CD4-positive, CD25-positive, alpha-beta regulatory T cell (primary cell): Measurements from ENCODE around the gene SLC26A3. TPM values are rescaled to one million over a fixed set of nuclear protein-coding genes. Genes with fewer than 3 reads are reported as not detected.

Experiments
- ATAC-seq, 2 donors: fragments of 150-1000 bp; cut with Tn5 transposase; one replicate each; pipeline ENCODE4 v1.10.0; 2021; ENCODE audit warnings: low read depth in 2 of 2, moderate number of reproducible peaks in 2 of 2, moderate library complexity in 1 of 2
- DNase-seq, 3 donors: peaks; one replicate each; pipeline versions ENCODE4 v3.0.0 to v3.0.0-alpha.2; 2012 to 2022; ENCODE audit warnings: mixed read lengths in 1 of 3
- H3K27ac ChIP-seq: one replicate; pipeline ENCODE4 v1.7.0; 2013; ENCODE audit warnings: mild to moderate bottlenecking, low read length; ENCODE audit not compliant: insufficient read depth, poor library complexity, severe bottlenecking
- H3K27me3 ChIP-seq: one replicate; pipeline ENCODE4 v1.7.0; 2013; ENCODE audit warnings: low read length; ENCODE audit not compliant: control insufficient read depth, insufficient read depth
- H3K36me3 ChIP-seq: one replicate; pipeline ENCODE4 v1.7.0; 2013; ENCODE audit warnings: mild to moderate bottlenecking, low read length, moderate library complexity; ENCODE audit not compliant: control insufficient read depth, insufficient read depth
- H3K4me1 ChIP-seq: 2 replicates; pipeline ENCODE4 v1.7.0; 2013; ENCODE audit warnings: mild to moderate bottlenecking, low read length; ENCODE audit not compliant: insufficient read depth, control insufficient read depth, poor library complexity, severe bottlenecking
- H3K4me3 ChIP-seq: one replicate; pipeline ENCODE4 v1.7.0; 2013; ENCODE audit warnings: low read depth, mild to moderate bottlenecking, low read length, moderate library complexity
- H3K9me3 ChIP-seq, 2 experiments: 1 replicate in 1 of 2; 2 replicates in 1 of 2; pipeline ENCODE4 v1.7.0; 2013; ENCODE audit warnings: low read length in 2 of 2, mild to moderate bottlenecking in 1 of 2, moderate library complexity in 1 of 2; ENCODE audit not compliant: control insufficient read depth in 2 of 2
- H3K27ac Mint-ChIP-seq, 3 donors: one replicate each; pipeline ENCODE4 v1.8.0; 2020 to 2022; ENCODE audit warnings: mild to moderate bottlenecking in 3 of 3, mixed read lengths in 3 of 3, moderate library complexity in 2 of 3
- H3K27me3 Mint-ChIP-seq: one replicate; pipeline ENCODE4 v1.8.0; 2022; ENCODE audit warnings: mild to moderate bottlenecking, mixed read lengths
- H3K36me3 Mint-ChIP-seq: one replicate; pipeline ENCODE4 v1.8.0; 2020; ENCODE audit warnings: mixed read lengths
- H3K4me1 Mint-ChIP-seq, 4 donors: one replicate each; pipeline ENCODE4 v1.8.0; 2020 to 2022; ENCODE audit warnings: mixed read lengths in 4 of 4, mild to moderate bottlenecking in 1 of 4
- H3K4me3 Mint-ChIP-seq, 4 donors: one replicate each; pipeline ENCODE4 v1.8.0; 2020 to 2022; ENCODE audit warnings: mild to moderate bottlenecking in 4 of 4, mixed read lengths in 4 of 4, moderate library complexity in 3 of 4
- H3K9me3 Mint-ChIP-seq, 7 donors: one replicate each; pipeline ENCODE4 v1.8.0; 2020 to 2022; ENCODE audit warnings: mixed read lengths in 7 of 7, mild to moderate bottlenecking in 3 of 7, moderate library complexity in 2 of 7
- polyA plus RNA-seq, 4 donors: library from polyadenylated mRNA; unstranded; fragments of 300-500 nt; fragmentation: Illumina TruSeq; gene quantifications; one replicate each; pipeline ENCODE4 v1.2.3, GENCODE V29; 2021
- total RNA-seq: library from RNA; stranded (reverse); gene quantifications from one replicate; pipeline ENCODE4 v1.2.3, GENCODE V29; 2022

The SLC26A3 gene
- total and polyA plus RNA-seq, 5 donors from 2014 or later: 0.26 TPM; not detected in 4

DNA sequence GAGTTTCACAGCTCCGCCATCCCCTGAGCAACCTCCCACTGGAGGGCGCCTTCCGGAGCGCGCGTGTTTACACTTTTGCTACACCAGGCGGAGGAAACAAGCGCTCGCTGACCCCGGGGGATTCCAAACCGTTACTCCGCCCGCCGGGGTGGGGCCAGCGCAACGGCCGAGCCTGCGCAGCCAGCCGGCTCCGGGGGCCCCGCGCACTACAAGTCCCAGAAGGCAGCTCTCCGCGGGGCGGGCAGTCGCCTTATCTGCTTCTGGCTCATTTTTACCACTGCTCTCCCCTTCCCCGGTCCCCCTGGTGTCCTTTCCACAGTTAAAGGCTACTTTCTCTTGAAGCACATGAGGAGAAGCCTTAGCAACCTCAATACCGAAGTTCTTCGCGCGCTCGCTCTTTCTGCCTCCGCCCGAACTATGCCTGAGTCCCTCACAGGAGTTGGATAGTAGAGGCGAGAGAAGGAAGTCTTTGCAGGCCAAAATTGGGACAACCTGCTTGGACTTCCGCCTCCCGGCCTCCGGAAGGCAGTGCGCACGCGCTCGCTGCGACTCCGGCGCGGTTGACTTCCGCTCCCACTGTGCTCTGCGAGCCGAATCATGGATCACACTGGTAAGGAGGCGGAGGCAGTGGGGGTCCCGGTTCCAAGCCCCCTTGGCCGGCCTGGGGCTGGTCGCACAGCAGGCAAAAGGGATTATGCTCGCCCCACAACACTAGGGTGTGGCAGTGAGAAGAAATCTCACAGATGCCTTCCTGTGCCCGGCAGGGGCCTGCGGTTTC, 59.3 kb downstream of the SLC26A3 start, which contains the start of gene CBLL1:
Gene CBLL1, plus strand, starts transcription at position 576 of the 778 bp plus-strand sequence. Its CDS starts 22 bp downstream, at position 598.
- H3K9me3 Mint-ChIP-seq: peaks cover 0 to 1% (median 0%) of the 10 kb centered on the region in 7 donors
- Histone ChIP-seq H3K27ac (peak within 1 kb of the TSS; percentile 100), H3K36me3 (no peaks in the 10 kb centered on the region), H3K4me3 (peak within 1 kb of the TSS; percentile 99), H3K9me3 (no peaks in the 10 kb centered on the region), H3K27me3 (no peaks in the 10 kb centered on the region), H3K4me1 (peaks cover 57% of the 10 kb centered on the region)
- H3K36me3 Mint-ChIP-seq: peaks cover 4% of the 10 kb centered on the region
- peaks cover 9% of the 10 kb centered on the region for H3K27me3 Mint-ChIP-seq
- H3K4me1 Mint-ChIP-seq: peaks cover 25 to 55% (median 47%) of the 10 kb centered on the region in 4 donors
- H3K4me3 Mint-ChIP-seq: peak within 1 kb of the TSS; percentile 89 to 100 (median 98)
- ATAC-seq: peak; percentile 91 to 92
- H3K27ac Mint-ChIP-seq: peak within 1 kb of the TSS; percentile 100
- DNase-seq: peak; percentile 96 to 98 (median 98)

- Histone ChIP-seq H3K27me3 (no peaks in the 10 kb centered on the region), H3K36me3 (no peaks in the 10 kb centered on the region), H3K4me1 (peaks cover 50% of the 10 kb centered on the region), H3K4me3 (peak overlapping the region; percentile 91), H3K27ac (peak overlapping the region; percentile 100), H3K9me3 (no peaks in the 10 kb centered on the region)
- Mint-ChIP-seq H3K27me3 (peaks cover 9% of the 10 kb centered on the region), H3K4me1 (peaks cover 20 to 49% (median 41%) of the 10 kb centered on the region in 4 donors), H3K36me3 (peaks cover 3% of the 10 kb centered on the region), H3K9me3 (peaks cover 0 to 1% (median 0%) of the 10 kb centered on the region in 7 donors), H3K4me3 (peak overlapping the region; percentile 89 to 100 (median 98)), H3K27ac (peak overlapping the region; percentile 100)
- ATAC-seq: peak; percentile 38 to 43
- peak in 1 of 3 donors; percentile 3 for DNase-seq
Observed at GRCh38 chr7:107742678-107743566, 60.1 kb downstream of the SLC26A3 start.

DNA sequence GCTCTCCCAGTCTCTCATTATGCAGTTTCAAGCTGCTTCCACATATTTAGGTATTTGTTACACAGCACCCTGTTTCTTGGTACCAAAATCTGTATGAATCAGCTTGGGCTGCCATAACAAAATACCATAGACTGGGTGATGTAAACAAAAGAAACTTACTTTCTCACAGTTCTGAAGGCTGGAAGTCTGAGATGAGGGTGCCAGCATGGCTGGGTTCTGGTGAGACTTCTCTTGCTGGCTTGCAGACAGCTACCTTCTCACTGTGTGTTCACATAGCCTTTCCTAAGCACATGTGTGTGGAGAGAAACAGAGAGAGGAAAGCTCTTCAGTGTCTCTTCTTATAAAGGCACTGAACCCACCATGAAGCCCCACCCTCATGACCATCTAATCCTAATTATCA, 74.7 kb downstream of the SLC26A3 start:
- Histone ChIP-seq H3K27me3 (peaks cover 6% of the 10 kb centered on the region), H3K4me1 (no peaks in the 10 kb centered on the region), H3K4me3 (no peak overlapping the region), H3K27ac (no peak overlapping the region), H3K9me3 (no peaks in the 10 kb centered on the region), H3K36me3 (no peaks in the 10 kb centered on the region)
- peaks cover 51% of the 10 kb centered on the region for H3K27me3 Mint-ChIP-seq
- H3K36me3 Mint-ChIP-seq: no peaks in the 10 kb centered on the region
- ATAC-seq (no peak), DNase-seq (no peak)
- H3K27ac Mint-ChIP-seq: no peak overlapping the region
- H3K9me3 Mint-ChIP-seq: no peaks in the 10 kb centered on the region
- H3K4me1 Mint-ChIP-seq: peaks cover 0 to 5% (median under 1%) of the 10 kb centered on the region in 4 donors
- no peak overlapping the region for H3K4me3 Mint-ChIP-seq

- no peak for ATAC-seq
- Histone ChIP-seq H3K36me3 (no peaks in the 10 kb centered on the region), H3K9me3 (no peaks in the 10 kb centered on the region), H3K4me1 (no peaks in the 10 kb centered on the region), H3K27ac (no peak overlapping the region), H3K27me3 (peaks cover 6% of the 10 kb centered on the region), H3K4me3 (no peak overlapping the region)
- Mint-ChIP-seq H3K27me3 (peaks cover 46% of the 10 kb centered on the region), H3K36me3 (no peaks in the 10 kb centered on the region), H3K27ac (no peak overlapping the region), H3K9me3 (no peaks in the 10 kb centered on the region), H3K4me1 (peaks cover 0 to 5% (median under 1%) of the 10 kb centered on the region in 4 donors), H3K4me3 (no peak overlapping the region)
- DNase-seq: no peak
Observed at GRCh38 chr7:107726356-107727130, 76.5 kb downstream of the SLC26A3 start.

GRCh38 chr7:107725138-107725740, 77.8 kb downstream of the SLC26A3 start:
- H3K36me3 Mint-ChIP-seq: no peaks in the 10 kb centered on the region
- Histone ChIP-seq H3K27ac (no peak overlapping the region), H3K27me3 (peaks cover 6% of the 10 kb centered on the region), H3K4me1 (no peaks in the 10 kb centered on the region), H3K36me3 (no peaks in the 10 kb centered on the region), H3K9me3 (no peaks in the 10 kb centered on the region), H3K4me3 (no peak overlapping the region)
- H3K4me1 Mint-ChIP-seq: peaks cover 0 to 5% (median under 1%) of the 10 kb centered on the region in 4 donors
- no peaks in the 10 kb centered on the region for H3K9me3 Mint-ChIP-seq
- ATAC-seq (peak in 1 of 2 donors; percentile 58), DNase-seq (peak; percentile 37 to 79 (median 58))
- peaks cover 52% of the 10 kb centered on the region for H3K27me3 Mint-ChIP-seq
- H3K27ac Mint-ChIP-seq: no peak overlapping the region
- no peak overlapping the region for H3K4me3 Mint-ChIP-seq

GRCh38 chr7:107723255-107723654, 79.8 kb downstream of the SLC26A3 start:
- Mint-ChIP-seq H3K27me3 (peaks cover 43% of the 10 kb centered on the region), H3K4me1 (peaks cover 0 to 5% (median under 1%) of the 10 kb centered on the region in 4 donors), H3K36me3 (no peaks in the 10 kb centered on the region), H3K4me3 (no peak overlapping the region), H3K9me3 (peaks cover 0 to 1% (median 0%) of the 10 kb centered on the region in 7 donors), H3K27ac (no peak overlapping the region)
- Histone ChIP-seq H3K27ac (no peak overlapping the region), H3K4me1 (no peaks in the 10 kb centered on the region), H3K9me3 (no peaks in the 10 kb centered on the region), H3K27me3 (peaks cover 3% of the 10 kb centered on the region), H3K36me3 (no peaks in the 10 kb centered on the region), H3K4me3 (no peak overlapping the region)
- no peak for DNase-seq
- no peak for ATAC-seq

GRCh38 chr7:107721286-107721685, 81.7 kb downstream of the SLC26A3 start:
- H3K9me3 ChIP-seq: no peaks in the 10 kb centered on the region
- Mint-ChIP-seq H3K4me3 (no peak overlapping the region), H3K36me3 (no peaks in the 10 kb centered on the region), H3K27me3 (peaks cover 25% of the 10 kb centered on the region), H3K4me1 (peaks cover 0 to 5% (median under 1%) of the 10 kb centered on the region in 4 donors), H3K9me3 (peaks cover 0 to 1% (median 0%) of the 10 kb centered on the region in 7 donors), H3K27ac (no peak overlapping the region)
- H3K27ac ChIP-seq: no peak overlapping the region
- H3K36me3 ChIP-seq: no peaks in the 10 kb centered on the region
- no peak overlapping the region for H3K4me3 ChIP-seq
- peaks cover 3% of the 10 kb centered on the region for H3K27me3 ChIP-seq
- ATAC-seq (no peak), DNase-seq (no peak)
- no peaks in the 10 kb centered on the region for H3K4me1 ChIP-seq
